ENCODE measurements around the gene ADAMTS9. TPM values are rescaled to one million over a fixed set of nuclear protein-coding genes. Genes with fewer than 3 reads are reported as not detected.

The ADAMTS9 gene
- polyA plus RNA-seq, 2 of the 4 experiments (the other 2 are of a cell fraction) = 0.34 to 1.1 TPM

GRCh38 chr3:64651741-64652241, 36.0 kb downstream of the ADAMTS9 start:
- WGBS (ENCODE audit: missing lambda C conversion rate) = 35% methylated on average over 2 of the region's 2 CpGs
- CTCF ChIA-PET = no interaction called here

GRCh38 chr3:64651303-64651702, 36.5 kb downstream of the ADAMTS9 start:
- Histone ChIP-seq H3K9me3 (no peaks in the 10 kb centered on the region), H3K4me3 (no peak overlapping the region), H3K27ac (no peak overlapping the region), H3K4me1 (no peaks in the 10 kb centered on the region), H3K4me2 (no peak overlapping the region)
- POLR2A ChIA-PET = no interaction called here
- CTCF ChIA-PET = no interaction called here
- 47% methylated on average over 3 of the region's 3 CpGs for WGBS (ENCODE audit: missing lambda C conversion rate)
- ATAC-seq (no peak), FAIRE-seq (no peak), DNase-seq (ENCODE audit: low read depth in 1 of 2, low spot score in 1 of 2) (no peak)
- TF ChIP-seq TP53 (CRISPR knock-in tag; IDR thresholded peaks at IDR 0.05) (no peak), ZSCAN20 (CRISPR knock-in tag; IDR thresholded peaks at IDR 0.05) (no peak), E2F6 (IDR thresholded peaks at IDR 0.05; ENCODE audit: borderline replicate concordance, low read depth) (no peak), HOXA7 (CRISPR knock-in tag; IDR thresholded peaks at IDR 0.05) (no peak), EHF (CRISPR knock-in tag; IDR thresholded peaks at IDR 0.05) (no peak), ELK1 (IDR thresholded peaks at IDR 0.05; ENCODE audit: low read depth, low read length) (no peak), NPAS2 (CRISPR knock-in tag; IDR thresholded peaks at IDR 0.05; ENCODE audit: borderline replicate concordance) (no peak), JUN (IDR thresholded peaks at IDR 0.05) (no peak), CTCF (IDR thresholded peaks at IDR 0.05) (no peak), RFX5 (IDR thresholded peaks at IDR 0.05) (no peak), USF2 (IDR thresholded peaks at IDR 0.05) (no peak), MAZ (IDR thresholded peaks at IDR 0.05; ENCODE audit: borderline replicate concordance, low read depth, low read length) (no peak), BCL3 (IDR thresholded peaks at IDR 0.05) (no peak), ZC3H11A (IDR thresholded peaks at IDR 0.05) (no peak), CHD4 (IDR thresholded peaks at IDR 0.05; ENCODE audit: borderline replicate concordance) (no peak), SREBF2 (IDR thresholded peaks at IDR 0.05) (no peak)

More at GRCh38 chr3:64651741-64652241, 36.0 kb downstream of the ADAMTS9 start:
- Histone ChIP-seq H3K4me3 (no peak overlapping the region), H3K27ac (no peak overlapping the region), H3K9me3 (no peaks in the 10 kb centered on the region), H3K4me2 (no peak overlapping the region), H3K4me1 (no peaks in the 10 kb centered on the region)
- ATAC-seq (no peak), FAIRE-seq (no peak), DNase-seq (ENCODE audit: low read depth in 1 of 2, low spot score in 1 of 2) (no peak)
- no peak for TF ChIP-seq MYC (IDR thresholded peaks at IDR 0.05; ENCODE audit: borderline replicate concordance, low read length)
- no peak for TF ChIP-seq RCOR1 (IDR thresholded peaks at IDR 0.05; ENCODE audit: low read depth, low read length)
- no peak for TF ChIP-seq KDM1A (IDR thresholded peaks at IDR 0.05; ENCODE audit: low read depth)
- no peak for TF ChIP-seq HOXB13 (CRISPR knock-in tag; IDR thresholded peaks at IDR 0.05; ENCODE audit: low read depth)
- TF ChIP-seq ZSCAN20 (CRISPR knock-in tag; IDR thresholded peaks at IDR 0.05) = no peak
- TF ChIP-seq KDM5A (IDR thresholded peaks at IDR 0.05) = no peak
- TF ChIP-seq ESRRA (IDR thresholded peaks at IDR 0.05; ENCODE audit: borderline replicate concordance, low read length) = no peak
- no peak for TF ChIP-seq TFCP2L1 (CRISPR knock-in tag; IDR thresholded peaks at IDR 0.05)
- no peak for TF ChIP-seq CBX2 (IDR thresholded peaks at IDR 0.05; ENCODE audit: borderline replicate concordance, low read depth)
- TF ChIP-seq E2F6 (IDR thresholded peaks at IDR 0.05; ENCODE audit: borderline replicate concordance, low read depth) = no peak
- no peak for TF ChIP-seq HEYL (CRISPR knock-in tag; IDR thresholded peaks at IDR 0.05)
- no peak for TF ChIP-seq MAFK (IDR thresholded peaks at IDR 0.05; ENCODE audit: partially characterized antibody)
- no peak for TF ChIP-seq SMC3 (IDR thresholded peaks at IDR 0.05)
- no peak for TF ChIP-seq FOSB (CRISPR knock-in tag; IDR thresholded peaks at IDR 0.05)
- no peak for TF ChIP-seq ATOH8 (CRISPR knock-in tag; IDR thresholded peaks at IDR 0.05; ENCODE audit: low read depth)
- TF ChIP-seq RAD21 (conservative IDR thresholded peaks at IDR 0.05 in 1 of 2, IDR thresholded peaks at IDR 0.05 in 1 of 2) = no peak
- TF ChIP-seq MAX (IDR thresholded peaks at IDR 0.05) = no peak
- no peak for TF ChIP-seq PBX3 (IDR thresholded peaks at IDR 0.05)
- no peak for TF ChIP-seq ZFP36 (IDR thresholded peaks at IDR 0.05; ENCODE audit: borderline replicate concordance, partially characterized antibody)
- POLR2A ChIA-PET = no interaction called here
